Measurements from ENCODE around the gene ACACB.

- TF ChIP-seq, protein P1, sequence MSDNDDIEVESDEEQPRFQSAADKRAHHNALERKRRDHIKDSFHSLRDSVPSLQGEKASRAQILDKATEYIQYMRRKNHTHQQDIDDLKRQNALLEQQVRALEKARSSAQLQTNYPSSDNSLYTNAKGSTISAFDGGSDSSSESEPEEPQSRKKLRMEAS (IDR thresholded peaks at IDR 0.05; ENCODE audit: insufficient read depth, insufficient read length): no peak
- TF ChIP-seq POLR2A (IDR thresholded peaks at IDR 0.05; ENCODE audit: low read depth, low read length) (no peak), POLR2AphosphoS5 (IDR thresholded peaks at IDR 0.05; ENCODE audit: insufficient read depth, low read depth, low read length) (no peak), MYC (IDR thresholded peaks at IDR 0.05; ENCODE audit: low read depth, low read length) (no peak), JUN (IDR thresholded peaks at IDR 0.05; ENCODE audit: borderline replicate concordance, insufficient read depth, insufficient read length, low read depth) (no peak), FOS (IDR thresholded peaks at IDR 0.05; ENCODE audit: borderline replicate concordance, insufficient read depth, low read length) (no peak), EZH2 (IDR thresholded peaks at IDR 0.05; ENCODE audit: borderline replicate concordance, low read depth, low read length, severe bottlenecking) (no peak), GATA2 (IDR thresholded peaks at IDR 0.05; ENCODE audit: insufficient read depth, insufficient read length, low read depth, low read length) (no peak)
- TF ChIP-seq, protein P2, sequence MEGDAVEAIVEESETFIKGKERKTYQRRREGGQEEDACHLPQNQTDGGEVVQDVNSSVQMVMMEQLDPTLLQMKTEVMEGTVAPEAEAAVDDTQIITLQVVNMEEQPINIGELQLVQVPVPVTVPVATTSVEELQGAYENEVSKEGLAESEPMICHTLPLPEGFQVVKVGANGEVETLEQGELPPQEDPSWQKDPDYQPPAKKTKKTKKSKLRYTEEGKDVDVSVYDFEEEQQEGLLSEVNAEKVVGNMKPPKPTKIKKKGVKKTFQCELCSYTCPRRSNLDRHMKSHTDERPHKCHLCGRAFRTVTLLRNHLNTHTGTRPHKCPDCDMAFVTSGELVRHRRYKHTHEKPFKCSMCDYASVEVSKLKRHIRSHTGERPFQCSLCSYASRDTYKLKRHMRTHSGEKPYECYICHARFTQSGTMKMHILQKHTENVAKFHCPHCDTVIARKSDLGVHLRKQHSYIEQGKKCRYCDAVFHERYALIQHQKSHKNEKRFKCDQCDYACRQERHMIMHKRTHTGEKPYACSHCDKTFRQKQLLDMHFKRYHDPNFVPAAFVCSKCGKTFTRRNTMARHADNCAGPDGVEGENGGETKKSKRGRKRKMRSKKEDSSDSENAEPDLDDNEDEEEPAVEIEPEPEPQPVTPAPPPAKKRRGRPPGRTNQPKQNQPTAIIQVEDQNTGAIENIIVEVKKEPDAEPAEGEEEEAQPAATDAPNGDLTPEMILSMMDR (IDR thresholded peaks at IDR 0.05; ENCODE audit: extremely low read depth in 1 of 2, insufficient read depth in 1 of 2, low read depth in 1 of 2, low read length in 2 of 2): no peak
Observed at GRCh38 chr12:109100741-109101140, 15.6 kb upstream of the ACACB start.

Measured in endothelial cell of umbilical vein (primary cell).